Measurements from ENCODE around the gene RALGPS1. TPM values are rescaled to one million over a fixed set of nuclear protein-coding genes. Genes with fewer than 3 reads are reported as not detected.

Gene RALGPS1
- polyA plus RNA-seq, 2 donors = 3.8 to 6.4 TPM

GRCh38 chr9:127211983-127212382, 297.4 kb downstream of the RALGPS1 start:
- H3K27ac ChIP-seq (ENCODE audit: low read depth in 2 of 2, low read length in 1 of 2) = no peak overlapping the region
- H3K9me3 ChIP-seq (ENCODE audit: control insufficient read depth in 2 of 2, insufficient read depth in 1 of 2, low read depth in 1 of 2, low read length in 1 of 2) = no peaks in the 10 kb centered on the region
- H3K4me3 ChIP-seq (ENCODE audit: low read depth in 1 of 2, low read length in 2 of 2) = no peak overlapping the region
- peaks cover 0 to 3% of the 10 kb centered on the region in 2 donors for H3K4me1 ChIP-seq (ENCODE audit: control insufficient read depth in 2 of 2, insufficient read depth in 2 of 2, low read length in 1 of 2)
- 94% methylated on average over 11 of the region's 11 CpGs for WGBS, 2 donors
- no peaks in the 10 kb centered on the region for H3K36me3 ChIP-seq (ENCODE audit: control insufficient read depth in 2 of 2, insufficient read depth in 2 of 2, low read length in 1 of 2)
- H3K27me3 ChIP-seq (ENCODE audit: control insufficient read depth in 1 of 2, insufficient read depth in 2 of 2, low read length in 2 of 2) = no peaks in the 10 kb centered on the region

GRCh38 chr9:127212453-127212852, 297.9 kb downstream of the RALGPS1 start:
- H3K27ac ChIP-seq (ENCODE audit: low read depth in 2 of 2, low read length in 1 of 2) = no peak overlapping the region
- peaks cover 0 to 3% of the 10 kb centered on the region in 2 donors for H3K4me1 ChIP-seq (ENCODE audit: control insufficient read depth in 2 of 2, insufficient read depth in 2 of 2, low read length in 1 of 2)
- no peaks in the 10 kb centered on the region for H3K9me3 ChIP-seq (ENCODE audit: control insufficient read depth in 2 of 2, insufficient read depth in 1 of 2, low read depth in 1 of 2, low read length in 1 of 2)
- H3K4me3 ChIP-seq (ENCODE audit: low read depth in 1 of 2, low read length in 2 of 2) = no peak overlapping the region
- no peaks in the 10 kb centered on the region for H3K27me3 ChIP-seq (ENCODE audit: control insufficient read depth in 1 of 2, insufficient read depth in 2 of 2, low read length in 2 of 2)
- 83 to 87% methylated on average over 9 of the region's 9 CpGs for WGBS, 2 donors
- H3K36me3 ChIP-seq (ENCODE audit: control insufficient read depth in 2 of 2, insufficient read depth in 2 of 2, low read length in 1 of 2) = no peaks in the 10 kb centered on the region

GRCh38 chr9:127213859-127214258, 299.3 kb downstream of the RALGPS1 start:
- no peak overlapping the region for H3K27ac ChIP-seq (ENCODE audit: low read depth in 2 of 2, low read length in 1 of 2)
- 78 to 81% methylated on average over 4 of the region's 4 CpGs for WGBS, 2 donors
- no peaks in the 10 kb centered on the region for H3K9me3 ChIP-seq (ENCODE audit: control insufficient read depth in 2 of 2, insufficient read depth in 1 of 2, low read depth in 1 of 2, low read length in 1 of 2)
- no peaks in the 10 kb centered on the region for H3K27me3 ChIP-seq (ENCODE audit: control insufficient read depth in 1 of 2, insufficient read depth in 2 of 2, low read length in 2 of 2)
- peaks cover 0 to 3% of the 10 kb centered on the region in 2 donors for H3K4me1 ChIP-seq (ENCODE audit: control insufficient read depth in 2 of 2, insufficient read depth in 2 of 2, low read length in 1 of 2)
- no peak overlapping the region for H3K4me3 ChIP-seq (ENCODE audit: low read depth in 1 of 2, low read length in 2 of 2)
- H3K36me3 ChIP-seq (ENCODE audit: control insufficient read depth in 2 of 2, insufficient read depth in 2 of 2, low read length in 1 of 2) = no peaks in the 10 kb centered on the region

GRCh38 chr9:127214421-127215267, 300.1 kb downstream of the RALGPS1 start:
- Histone ChIP-seq H3K4me3 (ENCODE audit: low read depth in 1 of 2, low read length in 2 of 2) (no peak overlapping the region), H3K27me3 (ENCODE audit: control insufficient read depth in 1 of 2, insufficient read depth in 2 of 2, low read length in 2 of 2) (no peaks in the 10 kb centered on the region), H3K9me3 (ENCODE audit: control insufficient read depth in 2 of 2, insufficient read depth in 1 of 2, low read depth in 1 of 2, low read length in 1 of 2) (no peaks in the 10 kb centered on the region), H3K27ac (ENCODE audit: low read depth in 2 of 2, low read length in 1 of 2) (no peak overlapping the region), H3K36me3 (ENCODE audit: control insufficient read depth in 2 of 2, insufficient read depth in 2 of 2, low read length in 1 of 2) (no peaks in the 10 kb centered on the region), H3K4me1 (ENCODE audit: control insufficient read depth in 2 of 2, insufficient read depth in 2 of 2, low read length in 1 of 2) (peaks cover 0 to 3% of the 10 kb centered on the region in 2 donors)
- 28 to 32% methylated on average over 6 of the region's 6 CpGs for WGBS, 2 donors

GRCh38 chr9:127215268-127216209, 301.0 kb downstream of the RALGPS1 start:
- Histone ChIP-seq H3K27ac (ENCODE audit: low read depth in 2 of 2, low read length in 1 of 2) (no peak overlapping the region), H3K4me3 (ENCODE audit: low read depth in 1 of 2, low read length in 2 of 2) (no peak overlapping the region), H3K36me3 (ENCODE audit: control insufficient read depth in 2 of 2, insufficient read depth in 2 of 2, low read length in 1 of 2) (no peaks in the 10 kb centered on the region), H3K9me3 (ENCODE audit: control insufficient read depth in 2 of 2, insufficient read depth in 1 of 2, low read depth in 1 of 2, low read length in 1 of 2) (no peaks in the 10 kb centered on the region), H3K4me1 (ENCODE audit: control insufficient read depth in 2 of 2, insufficient read depth in 2 of 2, low read length in 1 of 2) (peaks cover 0 to 3% of the 10 kb centered on the region in 2 donors), H3K27me3 (ENCODE audit: control insufficient read depth in 1 of 2, insufficient read depth in 2 of 2, low read length in 2 of 2) (no peaks in the 10 kb centered on the region)
- WGBS, 2 donors = 86 to 88% methylated on average over 14 of the region's 14 CpGs

- Histone ChIP-seq H3K27me3 (ENCODE audit: control insufficient read depth in 1 of 2, insufficient read depth in 2 of 2, low read length in 2 of 2) (no peaks in the 10 kb centered on the region), H3K9me3 (ENCODE audit: control insufficient read depth in 2 of 2, insufficient read depth in 1 of 2, low read depth in 1 of 2, low read length in 1 of 2) (no peaks in the 10 kb centered on the region), H3K27ac (ENCODE audit: low read depth in 2 of 2, low read length in 1 of 2) (no peak overlapping the region), H3K36me3 (ENCODE audit: control insufficient read depth in 2 of 2, insufficient read depth in 2 of 2, low read length in 1 of 2) (no peaks in the 10 kb centered on the region), H3K4me1 (ENCODE audit: control insufficient read depth in 2 of 2, insufficient read depth in 2 of 2, low read length in 1 of 2) (peaks cover 0 to 3% of the 10 kb centered on the region in 2 donors), H3K4me3 (ENCODE audit: low read depth in 1 of 2, low read length in 2 of 2) (no peak overlapping the region)
- WGBS, 2 donors = 68 to 70% methylated on average over 7 of the region's 7 CpGs
These were observed 301.8 kb downstream of the RALGPS1 start for GRCh38 chr9:127216210-127216887.

GRCh38 chr9:127216888-127217217, 302.3 kb downstream of the RALGPS1 start:
- H3K4me1 ChIP-seq (ENCODE audit: control insufficient read depth in 2 of 2, insufficient read depth in 2 of 2, low read length in 1 of 2) = peaks cover 0 to 3% of the 10 kb centered on the region in 2 donors
- WGBS, 2 donors = 87 to 92% methylated on average over 5 of the region's 5 CpGs

GRCh38 chr9:127218818-127219217, 304.2 kb downstream of the RALGPS1 start:
- Histone ChIP-seq H3K4me3 (ENCODE audit: low read depth in 1 of 2, low read length in 2 of 2) (no peak overlapping the region), H3K9me3 (ENCODE audit: control insufficient read depth in 2 of 2, insufficient read depth in 1 of 2, low read depth in 1 of 2, low read length in 1 of 2) (no peaks in the 10 kb centered on the region), H3K27me3 (ENCODE audit: control insufficient read depth in 1 of 2, insufficient read depth in 2 of 2, low read length in 2 of 2) (no peaks in the 10 kb centered on the region), H3K36me3 (ENCODE audit: control insufficient read depth in 2 of 2, insufficient read depth in 2 of 2, low read length in 1 of 2) (no peaks in the 10 kb centered on the region), H3K4me1 (ENCODE audit: control insufficient read depth in 2 of 2, insufficient read depth in 2 of 2, low read length in 1 of 2) (peaks cover 3% of the 10 kb centered on the region in 2 donors), H3K27ac (ENCODE audit: low read depth in 2 of 2, low read length in 1 of 2) (no peak overlapping the region)
- WGBS, 2 donors = 85 to 91% methylated on average over 10 of the region's 10 CpGs

More at GRCh38 chr9:127216888-127217217, 302.3 kb downstream of the RALGPS1 start:
- no peak overlapping the region for H3K4me3 ChIP-seq (ENCODE audit: low read depth in 1 of 2, low read length in 2 of 2)
- H3K9me3 ChIP-seq (ENCODE audit: control insufficient read depth in 2 of 2, insufficient read depth in 1 of 2, low read depth in 1 of 2, low read length in 1 of 2) = no peaks in the 10 kb centered on the region
- no peak overlapping the region for H3K27ac ChIP-seq (ENCODE audit: low read depth in 2 of 2, low read length in 1 of 2)
- H3K27me3 ChIP-seq (ENCODE audit: control insufficient read depth in 1 of 2, insufficient read depth in 2 of 2, low read length in 2 of 2) = no peaks in the 10 kb centered on the region
- H3K36me3 ChIP-seq (ENCODE audit: control insufficient read depth in 2 of 2, insufficient read depth in 2 of 2, low read length in 1 of 2) = no peaks in the 10 kb centered on the region

- H3K4me3 ChIP-seq (ENCODE audit: low read depth in 1 of 2, low read length in 2 of 2) = no peak overlapping the region
These were observed 304.9 kb downstream of the RALGPS1 start for GRCh38 chr9:127219520-127219919.

More at GRCh38 chr9:127219520-127219919, 304.9 kb downstream of the RALGPS1 start:
- Histone ChIP-seq H3K36me3 (ENCODE audit: control insufficient read depth in 2 of 2, insufficient read depth in 2 of 2, low read length in 1 of 2) (no peaks in the 10 kb centered on the region), H3K27me3 (ENCODE audit: control insufficient read depth in 1 of 2, insufficient read depth in 2 of 2, low read length in 2 of 2) (no peaks in the 10 kb centered on the region), H3K27ac (ENCODE audit: low read depth in 2 of 2, low read length in 1 of 2) (no peak overlapping the region), H3K9me3 (ENCODE audit: control insufficient read depth in 2 of 2, insufficient read depth in 1 of 2, low read depth in 1 of 2, low read length in 1 of 2) (no peaks in the 10 kb centered on the region), H3K4me1 (ENCODE audit: control insufficient read depth in 2 of 2, insufficient read depth in 2 of 2, low read length in 1 of 2) (peaks cover 3% of the 10 kb centered on the region in 2 donors)
- 76 to 79% methylated on average over 6 of the region's 6 CpGs for WGBS, 2 donors
